GM21717 (cell line): Measurements from ENCODE around the gene CRMP1.
"Not testable (repeated sequence)": the region's sequence is repeated elsewhere in the genome, so short reads cannot be mapped to it uniquely, and the experiment has no call there.

Experiments
- ATAC-seq: cut with Tn5 transposase; IDR thresholded peaks from one replicate; pipeline ENCODE4 v1.9.1; 2021; ENCODE audit warnings: mild to moderate bottlenecking, moderate library complexity; ENCODE audit not compliant: unreplicated experiment

Gene CRMP1

DNA sequence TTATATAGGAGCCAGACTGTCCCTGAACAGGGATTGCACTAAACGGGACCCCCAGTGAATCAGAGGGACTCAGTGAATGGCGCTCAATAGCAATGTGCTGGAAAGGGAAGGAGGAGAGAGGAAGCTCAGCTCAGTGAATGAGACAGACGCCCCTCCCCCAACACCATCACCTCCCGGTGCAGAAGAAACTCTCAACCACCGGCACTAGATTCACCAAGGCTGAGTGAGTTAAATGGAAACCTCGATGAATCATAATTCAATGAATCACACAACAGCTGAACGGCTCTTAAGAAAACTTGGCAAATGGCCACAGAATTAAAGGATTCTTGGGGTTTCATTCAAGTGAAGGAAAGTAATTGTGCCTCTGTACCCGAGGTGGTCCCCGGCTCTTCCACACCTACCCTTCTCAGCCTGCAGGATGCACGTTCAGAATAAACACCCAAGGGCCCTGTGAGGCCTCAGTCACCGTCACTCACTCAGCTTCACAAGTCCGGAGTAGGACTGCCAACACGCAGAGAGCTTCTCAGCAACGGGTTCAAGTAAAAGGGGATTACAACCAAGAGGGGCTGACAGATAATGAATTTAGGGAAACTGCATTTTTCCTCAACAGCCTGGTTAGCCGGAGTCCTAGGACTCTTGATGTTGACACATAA, 29.3 kb downstream of the CRMP1 start:
- no peak for ATAC-seq

DNA sequence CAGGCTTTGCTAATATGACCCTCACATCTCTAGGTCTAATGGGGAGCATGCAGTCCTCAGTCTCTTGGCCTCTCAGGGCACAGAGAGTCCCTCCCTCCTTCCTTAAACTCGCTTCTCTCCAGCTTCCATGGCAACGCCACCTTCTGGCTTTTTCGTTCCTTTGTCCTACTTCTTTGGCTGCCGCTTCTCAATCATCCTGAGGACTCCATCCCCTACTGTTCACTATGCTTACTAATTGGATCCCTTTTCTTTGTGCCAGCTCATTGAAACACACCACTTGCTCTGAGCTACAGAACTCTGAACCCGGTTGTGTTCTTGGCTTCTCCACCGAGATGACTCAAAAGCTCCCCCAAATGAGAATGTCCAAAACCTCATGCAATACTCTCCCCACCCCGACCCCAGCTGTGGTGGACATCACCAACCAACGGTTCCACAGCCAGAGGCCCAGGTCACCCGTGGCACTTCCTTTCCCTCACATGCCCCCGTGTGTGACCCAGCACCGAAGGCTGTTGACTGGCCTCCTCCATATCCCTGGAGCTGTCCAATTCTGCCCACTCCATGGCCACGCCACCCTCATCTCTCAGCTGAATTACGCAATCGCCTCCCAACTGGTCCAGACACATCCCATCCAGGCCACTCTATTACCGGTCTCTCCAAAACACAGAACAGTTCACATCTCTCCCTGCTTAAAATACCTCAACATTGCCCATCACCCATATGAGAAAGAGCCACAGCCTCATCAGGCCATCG, 34.7 kb downstream of the CRMP1 start:
- ATAC-seq, result no peak

DNA sequence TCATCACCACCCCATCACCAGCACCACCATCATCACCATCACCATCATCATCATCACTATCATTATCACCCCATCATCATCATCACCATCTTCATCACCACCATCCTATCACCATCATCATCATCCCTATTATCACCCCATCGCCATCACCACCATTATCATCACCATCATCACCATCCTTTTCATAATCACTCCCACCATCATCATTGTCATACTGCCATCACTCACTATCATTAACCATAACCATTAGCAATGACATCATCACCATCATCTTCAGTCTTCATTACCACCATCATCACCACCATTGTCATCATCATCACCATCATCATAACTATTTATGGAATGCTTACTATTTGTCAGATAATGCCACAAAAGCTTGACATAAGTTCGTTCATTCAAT, 35.7 kb downstream of the CRMP1 start:
- no peak for ATAC-seq

DNA sequence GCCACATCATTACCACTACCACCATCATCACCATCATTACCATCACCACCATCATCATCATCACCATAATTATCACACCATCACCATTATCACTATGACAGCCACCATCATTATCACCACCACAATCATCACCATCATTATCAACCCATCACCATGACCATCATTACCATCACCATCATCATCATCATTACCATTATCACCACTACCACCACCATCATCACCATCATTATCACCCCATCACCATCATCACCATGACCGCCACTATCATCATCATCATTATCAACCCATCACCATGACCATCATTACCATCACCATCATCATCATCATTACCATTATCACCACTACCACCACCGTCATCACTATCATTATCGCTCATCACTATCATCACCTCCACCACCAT, 36.5 kb downstream of the CRMP1 start:
- ATAC-seq, result not testable (repeated sequence)

DNA sequence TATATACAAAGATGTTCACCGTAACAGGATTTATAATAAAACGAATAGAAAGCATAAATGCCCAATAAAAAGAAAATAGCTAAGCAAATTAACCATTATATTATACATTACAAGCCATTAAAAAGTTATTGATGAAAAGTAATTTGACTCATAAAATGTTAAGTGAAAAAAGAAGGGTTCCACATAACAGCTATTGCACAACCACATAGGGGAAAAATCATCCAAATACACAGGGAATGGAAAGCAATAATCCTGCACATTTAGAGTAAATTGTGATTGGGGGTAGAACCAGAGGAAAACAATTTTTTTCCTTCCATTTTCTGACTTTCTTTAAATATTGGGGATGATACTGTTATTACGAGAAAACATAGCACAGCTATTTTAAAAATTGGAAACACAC, 38.0 kb downstream of the CRMP1 start:
- no peak for ATAC-seq

DNA sequence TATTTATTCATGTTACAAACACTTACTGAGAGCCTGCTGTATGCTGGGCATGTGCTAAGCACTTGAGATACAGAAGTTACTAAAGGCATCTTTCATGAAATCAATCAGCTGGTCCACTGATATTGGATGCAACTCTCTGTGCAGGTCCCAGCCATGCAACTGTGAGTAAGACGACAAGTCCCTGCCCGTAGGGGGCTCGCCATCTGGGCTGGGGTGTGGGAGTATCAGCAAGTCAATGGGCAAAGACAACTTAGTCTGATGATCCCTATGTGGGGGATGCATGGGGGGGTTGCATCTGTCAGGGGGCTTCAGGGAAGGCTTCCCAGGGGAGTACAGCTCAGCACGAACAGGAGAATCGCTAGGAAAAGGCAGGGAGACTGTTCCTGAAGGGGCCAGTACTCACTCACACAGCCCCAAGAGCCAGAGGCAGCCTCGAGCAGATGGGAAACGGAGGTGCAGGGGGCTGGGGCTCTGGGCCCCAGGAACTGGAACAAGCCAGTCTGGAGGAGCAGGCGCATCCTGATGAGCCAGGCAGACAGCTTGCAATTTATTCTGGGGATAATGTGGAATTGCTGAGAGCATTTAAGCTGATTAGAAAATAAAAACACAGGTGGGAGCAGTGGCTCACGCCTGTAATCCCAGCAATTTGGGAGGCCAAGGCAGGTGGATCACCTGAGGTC, 40.2 kb downstream of the CRMP1 start:
- no peak for ATAC-seq

DNA sequence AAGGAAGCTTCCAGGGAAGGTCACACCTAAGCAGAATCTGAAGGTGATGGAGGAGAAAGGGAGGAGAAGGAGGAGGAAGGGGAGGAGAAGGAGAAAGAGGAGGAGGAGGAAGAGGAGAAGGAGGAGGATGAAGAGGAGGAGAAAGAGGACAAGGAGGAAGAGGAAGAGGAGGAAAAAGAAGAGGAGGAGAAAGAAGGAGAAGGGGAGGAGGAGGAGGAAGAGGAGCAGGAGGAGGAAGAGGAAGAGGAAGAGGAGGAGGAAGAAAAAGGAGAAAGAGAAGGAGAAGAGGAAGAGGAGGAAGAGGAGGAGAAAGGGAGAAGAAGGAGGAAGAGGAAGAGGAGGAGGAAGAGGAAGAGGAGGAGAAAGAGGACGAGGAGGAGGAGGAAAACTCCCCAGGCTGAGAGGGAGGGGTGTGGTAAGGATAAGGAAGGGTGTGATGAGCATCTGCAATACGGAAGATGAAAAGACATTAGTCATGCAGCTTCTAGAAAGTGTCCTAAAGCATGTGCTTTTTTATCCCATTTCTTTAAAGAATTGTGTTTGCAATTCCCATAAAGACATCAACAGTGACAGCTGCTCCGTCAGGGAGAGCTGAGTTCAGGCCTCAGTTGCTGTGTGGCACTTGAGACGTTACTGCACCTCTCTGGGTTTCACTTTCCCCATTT, 41.1 kb downstream of the CRMP1 start:
- ATAC-seq, result no peak

DNA sequence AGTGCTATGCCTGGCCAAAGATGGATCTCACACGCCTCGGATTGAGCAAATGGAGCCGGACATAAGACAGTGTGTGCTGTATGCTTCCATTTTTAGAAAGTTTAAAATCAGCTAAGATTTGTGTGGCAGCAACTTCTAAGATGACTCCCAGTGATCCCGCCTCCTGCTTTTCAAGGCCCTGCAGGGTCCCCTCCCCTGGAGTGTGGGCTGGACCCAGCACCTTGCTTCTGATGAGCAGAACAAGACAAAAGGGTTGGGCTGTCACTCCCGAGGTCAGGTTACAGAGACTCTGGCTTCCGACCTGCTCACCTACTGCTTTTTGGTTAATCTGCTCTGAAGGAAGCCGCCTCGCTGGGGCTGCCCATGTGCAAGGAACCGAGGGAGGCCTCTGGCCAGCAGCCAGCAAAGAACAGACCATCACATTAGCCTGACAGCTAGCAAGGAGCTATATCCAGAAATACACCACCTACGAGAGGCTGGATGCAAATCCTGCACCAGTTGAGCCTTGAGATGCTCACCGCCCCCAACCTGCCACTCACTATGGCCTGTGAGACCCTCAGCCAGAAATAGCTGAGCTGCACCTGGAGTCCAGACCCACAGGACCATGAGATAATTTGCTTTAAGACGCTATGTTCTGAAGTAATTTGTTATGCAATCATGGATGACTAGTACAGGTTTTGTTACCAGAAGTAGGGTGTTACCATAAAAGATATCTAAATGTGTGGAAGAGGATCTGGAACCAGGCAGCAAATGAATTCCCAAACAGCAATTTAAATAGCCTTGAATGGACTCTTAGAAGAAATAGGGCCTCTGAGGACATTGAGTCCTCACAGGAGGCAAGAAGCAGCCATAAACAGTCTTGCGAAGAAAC, 47.6 kb downstream of the CRMP1 start:
- no peak for ATAC-seq

DNA sequence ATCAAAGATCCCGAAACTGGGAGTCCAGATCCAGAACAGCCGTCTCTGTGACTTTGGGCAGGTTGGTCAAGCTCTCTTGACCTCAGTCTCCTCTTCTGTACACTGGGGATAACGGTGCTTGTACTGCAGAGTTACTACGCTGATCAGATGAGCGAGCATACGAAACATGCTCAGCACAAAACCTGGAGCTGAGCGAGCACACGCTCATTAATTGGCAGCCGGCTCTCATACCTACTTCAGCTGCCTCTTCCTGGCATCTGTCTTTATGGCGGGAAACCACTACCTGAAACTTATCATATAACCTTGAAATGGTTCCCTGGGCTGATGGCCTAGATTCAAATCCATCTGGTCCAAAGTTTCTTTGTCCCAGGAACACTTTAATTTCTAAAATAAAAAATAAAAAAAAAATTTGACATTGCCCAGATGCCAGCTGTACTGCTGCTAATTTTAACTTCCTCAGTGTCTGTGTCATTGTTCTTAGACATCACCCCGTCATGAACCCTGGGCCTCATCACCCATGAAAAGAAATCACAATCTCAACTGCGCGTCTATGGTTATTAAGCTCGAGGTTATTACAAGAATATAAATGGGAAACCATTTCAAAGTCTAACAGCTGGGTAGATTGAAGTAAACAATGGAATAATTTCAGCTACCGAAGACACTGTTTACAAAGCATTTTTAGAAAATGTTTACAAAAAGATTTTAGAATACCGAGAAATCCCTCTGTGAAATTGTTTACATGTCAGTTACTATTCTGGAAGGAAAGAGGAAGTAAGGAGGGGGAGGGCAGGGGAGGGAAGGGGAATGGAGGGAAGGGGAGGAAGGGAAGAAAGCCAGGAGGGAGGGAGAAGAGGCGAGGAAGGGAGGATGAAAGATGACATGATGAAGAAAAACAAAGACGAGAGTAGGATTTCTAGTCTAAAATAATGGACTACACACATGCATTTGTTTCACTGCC, 49.0 kb downstream of the CRMP1 start:
- no peak for ATAC-seq

DNA sequence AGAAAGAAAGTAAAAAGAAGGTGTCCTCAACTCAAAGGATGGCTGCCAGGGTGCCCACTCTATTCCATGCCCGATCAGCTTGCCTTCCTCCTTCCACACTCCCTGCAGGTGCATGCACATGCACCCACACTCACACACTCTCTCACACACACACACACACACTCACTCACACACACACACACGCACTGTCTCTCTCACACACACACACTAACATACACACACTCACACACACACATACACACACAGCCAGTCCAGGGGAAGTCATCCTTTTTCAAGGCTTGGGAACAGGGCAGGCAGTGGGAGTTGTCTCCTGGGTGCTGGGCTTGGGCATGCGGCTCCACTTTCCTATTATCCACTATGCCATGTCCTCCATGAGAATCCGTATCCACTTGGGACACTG, 50.4 kb downstream of the CRMP1 start:
- ATAC-seq, result no peak

DNA sequence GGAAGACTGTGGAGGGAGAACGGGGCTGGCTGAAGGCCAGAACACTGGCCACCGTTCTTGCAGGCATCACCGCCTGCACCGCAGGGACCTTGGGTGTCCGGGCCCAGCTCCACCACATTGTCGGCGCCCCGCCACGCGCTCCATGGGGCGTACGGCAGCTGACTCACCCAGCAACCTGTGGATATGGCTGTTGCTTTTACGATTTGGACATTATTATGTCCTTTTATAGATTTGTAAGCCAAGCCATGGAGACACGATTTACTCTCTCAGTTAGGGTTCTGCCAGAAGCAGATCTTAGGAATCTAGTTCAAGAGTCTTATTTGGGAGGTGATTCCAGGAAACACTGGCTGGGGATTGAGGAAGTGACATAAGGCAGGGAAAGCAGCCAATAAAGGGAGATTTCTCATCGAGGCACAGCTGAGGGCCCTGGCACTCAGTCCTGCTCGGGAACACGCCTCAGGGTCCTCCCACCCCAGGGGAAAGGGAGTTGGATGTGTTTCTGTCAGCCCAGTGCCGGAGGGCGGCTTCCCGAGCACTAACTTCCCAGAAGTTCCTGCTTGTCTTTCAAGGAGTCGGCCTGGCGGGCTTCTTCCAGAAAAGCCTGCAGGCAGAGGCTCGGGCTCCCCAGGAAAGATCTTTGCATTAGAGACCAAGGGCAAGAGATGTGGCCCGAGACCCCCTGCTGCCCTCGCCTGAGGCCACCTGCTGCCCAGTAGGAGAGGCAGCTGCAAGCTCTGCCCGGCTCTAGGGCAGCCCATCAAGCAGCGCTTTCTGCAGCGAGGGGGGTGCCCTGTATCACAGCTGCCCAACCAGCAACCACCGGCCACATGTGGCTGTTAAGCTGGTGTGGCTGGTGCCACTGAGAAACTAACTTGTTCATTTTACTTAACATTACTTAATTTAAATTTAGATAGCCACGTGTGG, 52.9 kb downstream of the CRMP1 start:
- ATAC-seq, result no peak

DNA sequence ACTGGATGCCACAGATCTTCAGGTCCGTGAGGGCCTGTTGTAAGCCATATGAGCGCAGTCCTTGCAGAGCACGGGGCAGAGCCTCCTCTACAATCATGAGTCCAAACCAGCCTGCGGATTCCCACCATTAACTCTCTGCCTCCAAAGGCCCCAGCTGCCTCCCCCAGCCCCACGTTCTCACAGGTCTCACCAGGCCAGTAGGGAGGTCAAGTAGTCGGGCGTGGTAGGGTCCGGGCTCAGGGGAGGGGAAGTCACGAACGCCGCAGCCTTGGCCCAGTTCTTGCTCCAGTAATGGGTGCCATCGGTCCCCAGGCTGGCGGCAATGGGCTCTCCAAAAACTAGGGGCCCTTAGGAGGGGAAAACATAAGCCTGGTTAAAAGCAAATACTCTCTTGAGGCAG, 53.6 kb downstream of the CRMP1 start:
- ATAC-seq, result no peak

DNA sequence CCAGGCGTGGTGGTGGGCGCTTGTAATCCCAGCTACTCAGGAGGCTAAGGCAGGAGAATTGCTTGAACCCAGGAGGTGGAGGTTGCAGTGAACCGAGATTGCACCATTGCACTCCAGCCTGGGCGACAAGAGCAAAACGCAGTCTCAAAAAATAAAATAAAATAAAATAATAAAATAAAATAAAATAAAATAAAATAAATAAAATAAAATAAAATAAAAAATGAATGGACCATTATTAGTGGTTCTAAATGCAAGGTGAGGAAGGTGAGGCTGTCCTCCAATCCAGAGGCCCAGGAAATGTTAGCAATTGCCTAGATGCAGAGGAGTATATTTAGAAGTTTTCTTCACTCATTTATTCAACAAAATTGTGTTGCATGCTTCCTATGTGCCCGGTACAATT, 55.4 kb downstream of the CRMP1 start:
- not testable (repeated sequence) for ATAC-seq

DNA sequence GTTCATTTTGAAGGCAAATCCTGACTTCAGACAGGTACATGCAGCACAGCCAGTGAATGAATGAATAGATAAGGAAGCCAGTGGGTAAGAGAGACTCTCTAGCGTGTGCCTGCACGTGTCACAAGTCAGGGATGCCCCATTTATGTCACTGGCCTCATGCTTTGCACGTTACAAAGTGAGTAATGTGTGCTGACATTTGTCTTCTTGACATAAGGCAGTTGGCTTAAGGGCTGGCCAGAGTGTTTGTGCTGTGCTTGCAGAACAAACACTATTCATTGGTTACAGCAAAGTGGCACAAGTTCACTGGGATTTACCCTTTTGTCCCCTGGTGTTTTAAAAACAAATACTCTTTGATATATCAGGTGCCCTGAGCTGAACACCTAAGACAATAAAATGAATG, 55.9 kb downstream of the CRMP1 start:
- ATAC-seq, result no peak

DNA sequence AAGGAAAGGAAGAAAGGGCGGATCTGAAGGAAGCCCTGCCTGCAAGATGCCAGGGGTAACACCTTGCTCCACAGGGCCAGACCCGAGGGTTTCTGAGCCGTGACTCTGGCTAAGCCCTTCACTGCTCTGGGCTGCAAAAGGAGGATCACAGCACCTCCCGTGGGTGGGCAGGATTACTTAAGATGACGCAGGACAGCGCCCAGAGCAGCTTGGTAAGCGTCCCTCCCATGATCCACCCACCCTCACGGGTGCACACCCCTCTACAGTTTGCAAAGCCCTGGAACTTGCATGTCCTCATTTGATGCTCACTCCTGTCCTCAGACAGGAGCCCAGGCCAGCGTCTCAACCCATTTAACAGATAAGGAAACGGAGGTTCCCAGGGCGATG, 64.9 kb downstream of the CRMP1 start:
- ATAC-seq, result no peak

DNA sequence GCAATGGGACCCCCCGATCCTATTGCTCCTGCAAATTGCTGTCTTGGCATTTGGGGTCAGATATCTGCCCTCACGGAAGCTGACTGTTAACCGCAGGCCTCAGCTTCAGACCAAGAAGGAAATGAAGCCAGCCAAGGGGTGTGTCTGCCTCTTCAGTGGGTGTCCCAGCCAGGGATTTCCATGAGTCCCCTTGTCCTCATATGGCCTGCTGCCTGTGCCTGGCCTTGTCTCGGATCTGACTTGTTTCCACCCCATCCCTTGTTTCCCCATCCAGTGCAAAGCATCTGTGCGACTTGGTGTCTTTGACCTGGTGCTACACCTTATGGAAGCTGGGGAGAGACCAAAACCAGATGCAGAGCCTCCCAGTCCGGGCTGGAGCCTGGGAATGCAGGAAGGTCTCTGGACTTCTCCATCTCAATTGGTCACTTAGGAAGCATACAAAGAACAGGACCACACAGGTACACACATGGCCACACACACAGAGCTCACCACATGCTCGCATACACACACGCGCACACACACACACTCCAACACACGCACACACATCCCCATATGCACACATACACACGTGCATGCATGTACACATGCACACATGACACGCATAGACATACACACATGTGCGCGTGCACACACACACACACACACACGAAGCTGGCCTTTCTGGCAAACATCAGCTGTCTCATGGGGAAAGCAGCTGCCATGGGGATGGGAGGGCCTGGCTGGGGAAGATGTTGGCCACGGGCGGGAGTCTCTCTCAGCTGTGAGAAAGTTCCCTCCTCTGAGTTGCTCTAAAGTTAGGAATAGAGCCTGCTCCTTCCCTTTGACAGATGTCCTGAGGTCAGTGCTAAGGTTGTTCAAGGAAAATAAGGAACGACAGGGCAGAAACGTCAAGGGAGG, 65.5 kb downstream of the CRMP1 start:
- ATAC-seq, result no peak

DNA sequence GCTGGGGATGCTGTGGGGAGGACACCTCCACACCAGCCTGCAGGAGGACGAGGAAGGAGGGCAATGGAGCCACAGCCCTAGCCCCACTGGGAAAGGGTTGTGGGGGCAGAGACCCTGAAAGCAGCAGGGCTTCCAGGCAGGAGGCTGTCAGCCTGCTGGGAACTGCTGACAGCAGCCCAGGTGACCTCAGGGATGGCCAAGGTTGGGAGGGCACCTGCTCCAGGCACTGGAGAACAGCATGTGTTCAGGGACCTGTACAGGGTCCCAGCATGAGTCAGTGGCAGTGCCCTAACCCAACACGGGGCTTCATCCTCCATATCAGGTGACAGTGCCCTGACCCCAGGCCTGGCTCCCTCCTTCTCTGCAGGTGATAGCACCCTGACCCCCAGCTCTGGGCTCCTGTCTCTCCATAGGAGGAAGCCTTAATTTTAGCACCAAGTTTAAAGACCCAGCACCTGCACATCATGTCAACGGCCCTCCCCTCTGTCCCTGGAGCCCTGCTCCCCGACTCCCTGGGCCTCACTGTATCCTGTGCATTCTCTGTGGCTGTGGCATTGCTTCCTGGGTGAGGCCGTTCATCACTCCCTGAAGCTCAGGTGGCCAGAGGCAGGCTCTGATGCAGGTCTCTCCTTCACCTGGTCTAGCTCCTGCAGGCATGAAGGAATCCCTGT, 66.3 kb downstream of the CRMP1 start:
- no peak for ATAC-seq
